AML-193 (cell line): ENCODE results near the gene CRY2.
"Not testable (repeated sequence)": the region's sequence is repeated elsewhere in the genome, so short reads cannot be mapped to it uniquely, and the experiment has no call there.

ENCODE experiments used
- DNase-seq, 2 experiments: peaks; one replicate each; lab custom pipeline; 2025; lab: John Stamatoyannopoulos, UW

The CRY2 gene

DNA sequence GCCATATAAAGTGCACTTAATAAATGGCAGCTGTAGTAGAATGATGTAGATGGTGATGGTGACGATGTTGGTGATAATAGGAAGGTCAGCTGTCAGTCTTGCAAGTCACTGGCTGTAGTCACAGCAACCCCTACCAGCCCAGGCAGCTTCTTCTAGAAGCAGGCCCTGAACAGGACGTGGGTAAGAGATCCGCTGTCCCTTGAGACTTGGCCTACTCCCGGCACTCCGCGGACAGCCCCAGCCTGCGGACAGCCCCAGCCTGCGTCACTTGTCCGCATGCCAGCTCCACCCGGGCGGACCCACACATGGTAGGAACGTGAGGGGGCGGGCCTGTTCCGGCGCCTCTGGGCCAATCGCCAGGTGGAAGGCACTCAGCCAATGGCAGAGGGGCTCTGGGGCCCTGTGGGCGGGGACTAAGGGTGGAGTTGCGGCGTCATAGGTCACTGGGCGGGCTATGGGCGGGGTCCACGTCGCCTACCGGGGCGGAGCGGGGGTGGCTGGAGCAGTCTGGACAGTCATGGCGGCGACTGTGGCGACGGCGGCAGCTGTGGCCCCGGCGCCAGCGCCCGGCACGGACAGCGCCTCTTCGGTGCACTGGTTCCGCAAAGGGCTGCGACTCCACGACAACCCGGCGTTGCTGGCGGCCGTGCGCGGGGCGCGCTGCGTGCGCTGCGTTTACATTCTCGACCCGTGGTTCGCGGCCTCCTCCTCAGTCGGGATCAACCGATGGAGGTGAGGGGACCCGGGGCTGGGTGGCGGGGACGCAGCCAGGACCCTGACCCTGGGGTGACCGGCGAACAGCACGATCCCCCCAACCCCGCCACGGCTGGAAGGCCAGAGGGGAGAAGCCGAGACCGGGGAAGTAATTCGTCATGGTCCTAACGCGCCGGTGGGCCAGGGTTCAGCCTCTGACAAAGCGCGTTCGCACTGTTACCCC lies at the start of gene CRY2:
Gene CRY2, plus strand, starts transcription at position 502 of the 937 bp plus-strand sequence. Its CDS starts 16 bp downstream, at position 518.
- DNase-seq: peak; percentile 91

DNA sequence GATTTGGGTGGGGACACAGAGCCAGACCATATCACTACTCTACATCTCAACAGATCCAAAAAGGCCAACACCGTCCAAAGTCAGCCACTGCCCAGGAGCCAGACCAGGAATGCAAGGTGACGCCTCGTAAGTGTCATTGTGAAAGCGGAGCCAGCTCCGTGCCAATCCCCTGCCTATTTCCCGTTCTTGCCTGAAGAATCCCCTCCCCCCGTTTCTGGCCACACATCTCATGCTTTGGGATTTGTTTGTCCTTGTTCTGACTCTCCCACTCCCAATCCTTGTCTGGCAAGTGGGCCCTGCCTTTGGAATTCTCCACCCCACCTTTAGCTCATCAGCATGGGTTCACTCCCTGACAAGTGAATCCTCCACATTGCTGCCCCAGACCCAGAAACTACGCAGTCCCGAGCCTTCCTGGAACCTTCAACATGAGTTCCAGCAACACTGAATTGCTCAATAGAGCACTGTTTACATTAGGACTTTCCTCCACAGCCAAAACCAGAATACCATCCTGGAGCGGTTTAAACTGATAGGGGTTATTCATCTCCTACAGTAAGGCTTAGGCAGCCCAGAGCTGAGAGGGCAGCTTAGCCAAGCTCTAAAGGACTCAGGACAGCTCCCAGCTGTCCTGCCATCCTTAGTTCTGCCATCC lies 48.4 kb upstream of the CRY2 start:
- DNase-seq: peak; percentile 47 to 53

DNA sequence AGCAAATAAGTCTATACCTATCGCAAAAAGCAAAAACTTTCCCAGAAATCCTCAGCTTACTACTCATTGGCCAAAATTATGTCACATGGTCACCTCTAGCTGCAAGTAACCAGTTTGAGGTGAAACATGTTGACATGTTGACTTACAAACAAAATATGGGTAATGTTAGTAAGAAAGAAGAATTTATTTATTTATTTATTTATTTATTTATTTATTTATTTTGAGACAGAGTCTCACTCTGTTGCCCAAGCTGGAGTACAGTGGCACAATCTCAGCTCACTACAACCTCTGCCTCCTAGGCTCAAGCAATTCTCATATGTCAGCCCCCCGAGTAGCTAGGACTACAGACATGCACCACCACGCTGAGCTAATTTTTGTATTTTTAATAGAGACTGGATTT lies 47.7 kb upstream of the CRY2 start:
- no peak for DNase-seq

DNA sequence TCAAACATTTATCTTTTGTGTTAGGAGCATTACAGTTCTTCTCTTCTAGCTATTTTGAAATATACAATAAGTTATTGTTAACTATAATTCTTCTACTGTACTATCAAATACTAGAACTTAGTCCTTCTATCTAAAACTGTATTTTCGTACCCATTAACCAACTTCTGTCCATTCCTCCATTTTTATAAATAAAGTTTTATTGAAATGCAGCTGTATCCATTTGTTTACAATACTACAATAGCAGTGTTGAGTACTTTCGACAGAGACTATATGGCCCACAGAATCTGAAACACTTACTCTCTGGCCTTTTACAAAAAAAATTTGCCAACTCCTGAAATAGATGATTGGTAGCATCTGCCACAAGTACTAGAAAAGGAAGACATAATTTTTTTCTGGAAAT lies 47.0 kb upstream of the CRY2 start:
- DNase-seq: no peak

DNA sequence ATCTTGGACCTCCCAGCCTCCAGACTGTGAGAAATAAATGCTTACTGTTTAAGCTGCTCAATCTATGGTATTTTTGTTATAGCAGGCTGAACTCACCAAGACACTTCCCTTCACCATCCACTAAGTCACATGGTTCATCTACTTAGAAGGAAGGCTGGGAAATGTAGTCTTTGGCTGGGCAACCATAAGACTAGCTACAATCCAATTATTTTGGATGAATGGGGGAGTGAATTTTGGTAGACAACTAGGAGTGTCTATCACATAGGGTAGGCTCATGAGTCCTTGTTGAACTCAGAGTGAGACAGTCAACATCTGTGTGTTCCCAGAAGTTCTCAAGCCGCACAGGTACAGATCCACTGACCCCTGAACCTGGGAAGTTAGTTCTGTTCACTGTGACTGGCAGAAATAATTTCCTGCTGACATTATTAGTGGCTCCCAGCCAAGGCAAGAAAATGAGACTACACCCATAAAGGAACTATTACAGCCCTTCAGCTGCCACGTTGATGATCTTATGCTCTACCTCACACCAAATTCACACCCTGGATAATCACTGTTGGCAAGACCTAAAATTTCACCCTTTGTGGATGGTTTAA lies 45.5 kb upstream of the CRY2 start:
- DNase-seq: peak; percentile 30 to 35

DNA sequence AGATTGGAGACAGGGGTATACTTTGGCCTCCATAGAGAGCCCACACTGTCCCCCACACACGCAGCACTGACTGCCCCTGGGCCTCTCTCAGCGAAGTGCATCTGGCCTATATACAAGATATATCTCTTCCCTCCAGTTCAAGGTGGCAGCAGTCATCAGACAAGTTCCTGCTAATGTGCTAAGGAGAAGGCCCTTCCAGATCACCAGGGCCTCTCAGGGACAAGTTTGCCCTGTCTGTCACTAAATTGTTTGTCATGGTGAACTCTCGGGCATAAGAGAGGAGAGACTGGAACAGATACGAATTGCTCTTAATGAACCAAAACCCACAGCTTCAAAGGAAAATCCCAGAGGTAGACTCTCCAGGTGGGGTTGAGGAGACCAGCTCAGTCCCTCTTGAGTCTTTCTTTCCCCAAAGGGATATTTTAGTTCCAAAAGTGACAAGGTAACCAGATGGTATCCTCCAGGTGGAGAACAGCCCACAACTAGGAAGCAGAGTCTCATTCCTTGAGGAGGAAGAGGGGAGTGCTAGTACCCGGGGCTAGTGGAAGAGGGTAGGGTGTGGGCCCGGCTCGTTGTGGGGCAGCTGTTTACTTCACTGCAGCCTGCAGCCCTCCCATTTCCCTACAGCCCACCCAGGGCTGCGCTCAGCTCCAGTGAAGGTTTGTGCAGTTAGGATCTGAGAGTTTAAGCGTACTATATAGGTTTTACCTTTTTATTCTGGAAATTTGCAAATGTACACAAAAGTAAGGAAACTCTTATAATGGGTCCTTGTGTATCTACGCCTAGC lies 44.6 kb upstream of the CRY2 start:
- no peak for DNase-seq

DNA sequence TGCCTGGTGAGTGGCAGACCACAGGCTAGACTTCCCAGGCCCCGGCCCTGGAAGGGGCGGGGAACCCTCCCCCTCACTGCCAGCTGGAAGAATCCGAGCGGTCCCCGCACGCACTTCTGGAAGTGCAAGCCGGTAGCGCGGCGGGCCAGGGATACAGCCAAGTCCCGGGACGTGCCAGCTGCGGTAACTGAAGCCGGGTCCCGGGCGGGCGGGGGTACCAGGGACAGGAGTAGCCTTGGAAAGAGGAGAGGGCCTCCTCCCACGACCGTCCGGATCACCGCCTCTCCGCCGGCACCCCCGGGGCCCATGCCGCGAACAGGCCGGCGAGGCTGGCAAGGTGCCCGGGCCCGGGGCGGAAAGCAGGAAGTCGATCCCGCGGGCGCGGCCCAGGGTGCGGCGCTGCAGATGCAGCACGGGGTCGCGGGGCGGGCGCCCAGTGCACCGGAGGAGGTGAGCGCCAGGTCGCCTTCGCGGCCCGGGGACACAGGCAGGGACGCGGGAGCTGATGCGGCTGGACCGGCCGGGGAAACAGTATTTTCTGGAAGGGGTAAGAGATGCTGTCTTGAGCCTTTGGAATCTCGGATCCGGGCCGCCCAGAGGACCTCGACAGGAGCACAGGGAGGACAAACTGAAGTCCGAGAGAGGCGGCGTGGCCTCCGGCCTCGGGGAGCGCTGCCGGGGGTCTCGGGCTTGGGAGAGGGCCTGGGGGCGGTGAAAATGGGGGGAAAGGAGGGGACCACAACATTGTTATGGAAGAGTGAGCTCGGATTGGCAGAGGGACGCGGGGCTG lies 43.1 kb upstream of the CRY2 start:
- peak; percentile 23 to 31 for DNase-seq

DNA sequence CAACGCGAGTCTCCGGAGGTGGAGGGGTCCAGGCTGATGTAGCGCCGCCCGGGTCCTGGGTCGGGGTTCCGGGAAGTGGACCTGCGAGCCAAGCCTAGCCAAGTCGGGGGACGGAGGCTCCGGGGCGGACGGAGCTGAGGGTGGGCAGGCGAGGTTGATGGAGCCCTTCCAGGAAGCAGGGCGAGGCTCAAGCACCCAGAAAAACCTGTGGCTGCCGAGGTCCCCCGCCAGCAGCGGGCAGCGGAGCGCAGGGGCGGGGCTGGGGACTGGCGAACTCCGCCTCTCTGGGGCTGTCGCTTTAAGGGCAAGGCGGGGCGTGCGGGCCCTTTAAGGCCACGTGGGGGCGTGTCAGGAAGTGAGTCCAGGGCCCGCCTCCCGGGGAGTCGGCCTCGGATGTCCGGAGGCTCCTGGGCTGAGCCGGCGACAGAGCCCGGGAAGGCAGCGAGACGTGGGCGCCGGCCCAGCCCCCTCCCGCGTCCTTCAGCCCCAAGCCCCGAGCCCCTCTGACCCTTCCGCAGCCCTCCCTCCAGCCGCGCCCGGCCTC lies 42.4 kb upstream of the CRY2 start, which contains the start of gene SLC35C1:
Gene SLC35C1, plus strand, starts transcription at position 389 of the 544 bp plus-strand sequence. CDS start 653 bp downstream, outside the sequence.
- DNase-seq: peak; percentile 85 to 92

DNA sequence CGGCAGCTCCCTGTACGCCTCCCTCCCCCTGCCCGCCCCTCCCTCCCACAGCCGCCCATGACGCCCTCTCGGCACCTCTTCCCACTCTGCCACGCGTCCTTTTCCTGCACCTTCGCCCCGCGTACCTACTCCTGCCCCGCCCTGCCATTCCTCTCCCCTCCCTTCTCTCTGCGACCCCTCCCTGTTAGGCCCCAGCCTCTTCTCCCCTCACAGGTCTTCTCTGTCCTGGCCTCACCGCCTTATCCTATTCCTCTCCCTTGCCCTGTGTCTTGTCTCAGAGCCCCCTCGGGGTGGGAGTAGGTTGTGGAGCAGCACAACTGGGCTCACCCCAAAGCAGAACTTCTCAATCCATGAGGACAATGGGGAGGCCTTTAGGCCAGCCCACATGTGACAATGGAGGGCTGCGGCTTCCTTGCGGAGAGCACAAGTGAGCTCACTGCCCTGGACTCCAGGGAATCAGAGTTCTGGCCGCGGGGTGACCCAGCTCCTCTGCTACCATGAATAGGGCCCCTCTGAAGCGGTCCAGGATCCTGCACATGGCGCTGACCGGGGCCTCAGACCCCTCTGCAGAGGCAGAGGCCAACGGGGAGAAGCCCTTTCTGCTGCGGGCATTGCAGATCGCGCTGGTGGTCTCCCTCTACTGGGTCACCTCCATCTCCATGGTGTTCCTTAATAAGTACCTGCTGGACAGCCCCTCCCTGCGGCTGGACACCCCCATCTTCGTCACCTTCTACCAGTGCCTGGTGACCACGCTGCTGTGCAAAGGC lies 41.8 kb upstream of the CRY2 start:
- no peak for DNase-seq

DNA sequence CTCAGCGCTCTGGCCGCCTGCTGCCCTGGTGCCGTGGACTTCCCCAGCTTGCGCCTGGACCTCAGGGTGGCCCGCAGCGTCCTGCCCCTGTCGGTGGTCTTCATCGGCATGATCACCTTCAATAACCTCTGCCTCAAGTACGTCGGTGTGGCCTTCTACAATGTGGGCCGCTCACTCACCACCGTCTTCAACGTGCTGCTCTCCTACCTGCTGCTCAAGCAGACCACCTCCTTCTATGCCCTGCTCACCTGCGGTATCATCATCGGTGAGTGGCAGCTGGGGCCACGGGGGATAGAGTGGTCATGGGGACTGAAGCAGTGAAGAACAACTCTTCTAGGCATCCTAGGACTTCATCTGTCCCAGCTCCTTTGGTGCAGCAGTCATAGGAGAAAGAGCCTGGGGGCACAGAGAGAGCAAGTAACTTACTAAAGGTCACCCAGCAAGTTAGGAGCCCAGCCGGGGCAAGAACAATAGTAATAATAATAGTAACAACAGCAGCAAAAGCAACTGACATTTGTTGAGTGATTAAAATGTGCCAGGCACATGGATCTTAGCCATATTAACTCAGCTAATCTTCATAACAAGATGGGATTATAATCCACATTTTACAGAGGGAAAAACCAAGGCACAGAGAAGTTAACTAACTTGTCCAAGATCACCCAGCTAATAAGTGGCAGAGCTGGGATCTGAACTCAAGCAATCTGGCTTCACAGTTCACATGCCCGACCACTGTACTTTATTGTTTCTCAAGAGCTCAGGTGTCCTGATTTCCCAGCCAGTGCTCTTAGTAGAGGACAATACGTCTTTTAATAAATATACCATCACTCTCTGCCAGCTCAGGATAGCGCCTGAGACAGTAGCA lies 41.0 kb upstream of the CRY2 start:
- DNase-seq: no peak

DNA sequence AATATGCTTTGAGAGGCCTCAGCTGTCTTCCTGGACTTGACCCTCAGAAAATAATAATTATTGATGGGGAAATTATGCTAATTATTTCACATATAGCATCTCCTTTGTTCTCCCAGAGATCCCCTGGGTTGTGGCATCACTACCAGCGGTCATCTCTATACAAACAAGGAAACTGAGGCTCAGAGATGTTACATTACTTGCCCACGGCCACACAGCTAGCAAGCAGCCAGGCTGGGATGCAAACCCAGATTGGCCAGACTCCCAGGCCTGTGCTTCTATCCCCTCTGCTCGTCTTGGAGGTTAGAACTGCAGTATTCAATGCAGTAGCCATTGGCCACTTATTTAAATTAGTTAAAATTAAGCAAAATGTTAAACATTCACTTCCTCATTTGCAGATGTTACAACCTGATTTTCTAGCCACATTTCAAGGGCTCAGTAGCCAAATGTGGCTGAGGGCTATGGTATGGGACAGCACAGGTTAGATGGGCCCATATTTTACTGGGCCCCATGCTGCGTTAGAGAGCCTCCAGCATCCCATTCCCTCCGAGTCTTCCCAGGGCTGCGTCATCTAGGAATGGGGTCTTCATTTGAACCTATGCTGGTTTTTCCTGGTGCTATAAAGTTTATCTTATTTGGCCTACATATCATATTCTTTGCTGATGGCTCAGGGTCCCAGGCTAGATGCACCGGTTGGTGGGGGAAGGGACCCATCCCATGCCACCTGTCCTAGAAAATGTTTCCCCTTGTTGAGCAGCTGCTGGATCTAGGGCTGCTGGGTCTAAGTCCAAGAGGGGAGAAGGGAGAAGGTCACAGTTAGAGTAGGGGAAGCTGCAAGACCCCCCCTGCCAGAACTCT lies 40.1 kb upstream of the CRY2 start:
- peak in 1 of 2 experiments; percentile 7 for DNase-seq

DNA sequence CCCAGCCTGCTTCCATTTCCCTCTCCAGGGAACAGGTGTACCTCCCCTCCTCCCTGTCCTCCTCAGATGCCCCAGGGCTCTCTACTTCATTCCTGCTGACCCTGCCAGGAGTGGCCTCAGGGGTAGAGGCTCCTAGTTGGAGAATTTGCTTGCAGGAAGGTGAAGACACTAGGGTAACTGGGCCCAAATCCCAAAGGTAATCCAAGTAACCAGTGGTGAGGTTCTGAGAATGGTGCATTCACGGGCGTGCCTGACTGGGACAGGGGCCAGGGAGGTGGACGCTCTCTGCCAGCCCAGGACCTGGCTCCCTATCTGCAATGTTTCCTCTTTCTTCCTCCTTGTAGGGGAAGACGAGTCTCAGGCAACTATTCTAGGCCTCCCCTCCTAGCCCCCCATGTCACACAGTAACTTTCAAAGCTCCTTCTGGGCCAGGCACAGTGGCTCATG lies 39.5 kb upstream of the CRY2 start:
- no peak for DNase-seq

DNA sequence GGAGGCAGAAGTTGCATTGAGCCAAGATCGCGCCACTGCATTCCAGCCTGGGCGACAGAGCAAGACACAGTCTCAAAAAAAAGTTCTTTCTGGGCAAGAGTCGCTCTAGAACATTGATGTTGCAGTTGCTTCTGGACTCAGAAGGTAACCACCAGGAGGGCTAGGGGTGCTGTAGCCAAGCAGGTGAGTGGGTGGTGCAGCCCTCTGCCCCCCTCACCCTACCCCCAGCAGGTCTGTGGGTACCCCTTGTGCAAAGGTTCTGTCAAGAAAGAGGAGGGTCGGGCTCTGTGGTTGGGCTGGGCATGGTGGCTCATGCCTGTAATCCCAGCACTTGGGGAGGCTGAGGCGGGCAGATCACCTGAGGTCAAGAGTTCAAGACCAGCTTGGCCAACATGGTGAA lies 38.8 kb upstream of the CRY2 start:
- not testable (repeated sequence) for DNase-seq

DNA sequence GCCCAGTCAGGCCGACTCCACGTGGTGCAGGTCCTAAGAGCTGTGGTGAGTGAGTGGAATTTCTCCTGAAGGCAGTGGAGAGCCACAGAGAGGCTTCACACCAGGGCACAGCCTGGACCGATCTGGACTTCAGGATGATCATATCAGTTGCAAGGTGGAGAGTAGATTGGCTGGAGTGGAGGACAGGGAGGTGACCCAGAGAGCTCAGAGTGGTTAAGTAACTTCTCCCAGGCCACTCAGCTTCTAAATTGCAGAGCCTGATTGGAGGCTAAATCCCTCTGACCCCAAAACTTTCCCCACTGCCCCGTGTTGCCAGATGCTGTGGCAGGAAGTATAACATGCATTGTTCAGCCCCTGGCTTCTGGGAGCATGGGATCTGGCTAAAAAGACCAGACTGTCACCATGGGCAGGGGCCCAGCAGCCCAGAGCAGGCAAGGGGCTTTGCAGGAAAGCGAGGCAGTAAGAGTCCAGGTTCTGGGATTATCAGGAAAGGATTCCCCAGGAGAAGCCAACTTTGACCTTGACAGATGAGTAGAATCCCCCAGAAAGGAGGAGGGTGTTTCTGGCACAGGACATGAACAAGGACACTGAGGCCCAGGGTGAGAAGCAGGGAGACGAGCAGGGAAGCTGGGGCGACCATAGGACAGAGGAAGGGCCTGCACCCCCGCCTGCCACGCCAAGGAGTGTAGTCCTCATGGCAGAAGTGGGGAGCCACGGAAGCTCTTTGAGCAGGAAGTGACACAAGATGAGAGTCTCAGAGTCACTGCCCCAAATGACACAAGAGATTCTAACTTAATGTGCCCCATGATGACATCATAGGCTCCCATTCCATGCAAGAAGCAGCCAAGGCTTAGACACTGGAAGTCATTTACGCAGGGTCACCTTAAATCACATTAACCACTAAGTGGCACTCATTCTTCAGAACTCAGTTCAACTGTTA lies 37.5 kb upstream of the CRY2 start:
- DNase-seq: no peak

DNA sequence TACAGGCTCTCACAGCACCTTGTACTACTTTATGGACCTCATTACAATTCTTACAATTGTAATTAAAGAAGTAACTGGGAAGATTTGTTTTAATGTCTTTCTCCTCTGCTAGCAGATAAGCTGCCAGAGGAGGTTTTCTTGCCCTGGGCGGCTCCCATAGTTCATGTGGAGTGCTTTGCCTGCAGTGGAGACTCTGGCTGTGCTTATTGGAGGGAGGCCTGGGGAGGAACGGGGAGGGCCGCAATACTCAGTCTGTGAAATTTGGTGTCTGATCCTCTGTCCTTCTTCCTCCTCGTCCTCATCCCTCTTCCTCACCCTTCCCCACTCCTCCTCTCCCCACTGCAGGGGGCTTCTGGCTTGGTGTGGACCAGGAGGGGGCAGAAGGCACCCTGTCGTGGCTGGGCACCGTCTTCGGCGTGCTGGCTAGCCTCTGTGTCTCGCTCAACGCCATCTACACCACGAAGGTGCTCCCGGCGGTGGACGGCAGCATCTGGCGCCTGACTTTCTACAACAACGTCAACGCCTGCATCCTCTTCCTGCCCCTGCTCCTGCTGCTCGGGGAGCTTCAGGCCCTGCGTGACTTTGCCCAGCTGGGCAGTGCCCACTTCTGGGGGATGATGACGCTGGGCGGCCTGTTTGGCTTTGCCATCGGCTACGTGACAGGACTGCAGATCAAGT lies 36.7 kb upstream of the CRY2 start:
- no peak for DNase-seq

DNA sequence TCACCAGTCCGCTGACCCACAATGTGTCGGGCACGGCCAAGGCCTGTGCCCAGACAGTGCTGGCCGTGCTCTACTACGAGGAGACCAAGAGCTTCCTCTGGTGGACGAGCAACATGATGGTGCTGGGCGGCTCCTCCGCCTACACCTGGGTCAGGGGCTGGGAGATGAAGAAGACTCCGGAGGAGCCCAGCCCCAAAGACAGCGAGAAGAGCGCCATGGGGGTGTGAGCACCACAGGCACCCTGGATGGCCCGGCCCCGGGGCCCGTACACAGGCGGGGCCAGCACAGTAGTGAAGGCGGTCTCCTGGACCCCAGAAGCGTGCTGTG lies 36.2 kb upstream of the CRY2 start:
- no peak for DNase-seq
